Epithelial cell of esophagus (primary cell): ENCODE results near the gene CHAC1.

Experiments used
- DNase-seq: peaks from one replicate; pipeline ENCODE4 v3.0.0; 2010; ENCODE audit warnings: low read depth
- H3K4me3 ChIP-seq: 2 replicates; pipeline ENCODE4 v1.5.1; 2011; ENCODE audit warnings: mild to moderate bottlenecking, low read length, control low read depth
- CTCF ChIP-seq: IDR thresholded peaks from 2 replicates; pipeline ENCODE4 v1.5.1; 2011; ENCODE audit warnings: low read depth, mild to moderate bottlenecking, low read length, control low read depth, inconsistent platforms; ENCODE audit not compliant: insufficient read depth; ENCODE audit errors: missing control alignments

Gene CHAC1

GRCh38 chr15:40932156-40932555 lies 21.1 kb upstream of the CHAC1 start:
- TF ChIP-seq CTCF = no peak

GRCh38 chr15:40932649-40933516 lies 20.4 kb upstream of the CHAC1 start:
- DNase-seq = no peak
- no peak for TF ChIP-seq CTCF
- no peak overlapping the region for H3K4me3 ChIP-seq

More at GRCh38 chr15:40932156-40932555, 21.1 kb upstream of the CHAC1 start:
- no peak for DNase-seq
- H3K4me3 ChIP-seq = no peak overlapping the region

- DNase-seq = no peak
- no peak overlapping the region for H3K4me3 ChIP-seq
- TF ChIP-seq CTCF = no peak
Observed at GRCh38 chr15:40933517-40933902, 19.8 kb upstream of the CHAC1 start.

GRCh38 chr15:40934457-40934856 lies 18.8 kb upstream of the CHAC1 start:
- no peak for DNase-seq
- no peak overlapping the region for H3K4me3 ChIP-seq
- no peak for TF ChIP-seq CTCF

GRCh38 chr15:40936234-40936708 lies 17.0 kb upstream of the CHAC1 start:
- H3K4me3 ChIP-seq = no peak overlapping the region
- no peak for TF ChIP-seq CTCF
- no peak for DNase-seq

GRCh38 chr15:40936709-40937666 lies 16.3 kb upstream of the CHAC1 start:
- TF ChIP-seq CTCF = no peak
- H3K4me3 ChIP-seq = no peak overlapping the region
- DNase-seq = peak; percentile 37
